ENCODE results near the gene PARP2. TPM values are rescaled to one million over a fixed set of nuclear protein-coding genes. Genes with fewer than 3 reads are reported as not detected.
"Not testable (repeated sequence)": the region's sequence is repeated elsewhere in the genome, so short reads cannot be mapped to it uniquely, and the experiment has no call there.

PARP2 gene
- total RNA-seq, 1 experiment from 2014 or later, result 49.4 TPM

- peak overlapping the region; percentile 96 for H3K27ac Mint-ChIP-seq (ENCODE audit: unreplicated experiment)
- peaks cover 26% of the 10 kb centered on the region for H3K36me3 Mint-ChIP-seq (ENCODE audit: insufficient read depth, unreplicated experiment)
- no peaks in the 10 kb centered on the region for H3K9me3 Mint-ChIP-seq (ENCODE audit: unreplicated experiment)
- Histone ChIP-seq H3K9me3 (no peaks in the 10 kb centered on the region), H3K4me1 (peaks cover 10% of the 10 kb centered on the region; the same call in 1 of the 2 replicates), H3K36me3 (ENCODE audit: control insufficient read depth, insufficient read depth, low read length) (no peaks in the 10 kb centered on the region), H3K4me3 (ENCODE audit: low read depth, low read length) (no peak overlapping the region; the same call in 1 of the 2 replicates), H3K27me3 (replicated peaks; ENCODE audit: control insufficient read depth, insufficient read depth, low read length) (no peaks in the 10 kb centered on the region)
- TF ChIP-seq CTCF (IDR thresholded peaks at IDR 0.05; ENCODE audit: insufficient read depth in 1 of 2, low read depth in 1 of 2, low read length in 1 of 2, severe bottlenecking in 1 of 2, unreplicated experiment in 1 of 2), result no peak
- BruUV-seq (replicated peaks), result no TSS peak
- no peak for DNase-seq
- intact Hi-C loops (cut with micrococcal nuclease; ENCODE audit: unreplicated experiment), result loop anchor here (1.0 to 2.0 kb wide), 2 partner anchors 10 to 121 kb away; partner anchors contain the start of genes APEX1, OSGEP and PARP2
- ChIA-PET CTCF (interaction anchor here (0.8 kb wide), 1 partner anchor 10 kb away, joined by 3 read pairs; the partner anchor contains the start of gene PARP2), POLR2A (interaction anchor here (3.0 kb wide), 1 partner anchor 9 kb away, joined by 52 read pairs; the partner anchor contains the start of gene PARP2)
- peak overlapping the region; percentile 96 for H3K4me3 Mint-ChIP-seq (ENCODE audit: unreplicated experiment)
- peaks cover 22% of the 10 kb centered on the region for H3K4me1 Mint-ChIP-seq (ENCODE audit: low read depth, unreplicated experiment)
- no peaks in the 10 kb centered on the region for H3K27me3 Mint-ChIP-seq (ENCODE audit: insufficient read depth, unreplicated experiment)
Measured at GRCh38 chr14:20333494-20333841, 10.0 kb upstream of the PARP2 start.

- H3K4me3 Mint-ChIP-seq (ENCODE audit: unreplicated experiment), result no peak overlapping the region
- ChIA-PET POLR2A (interaction anchor here (3.0 kb wide), 1 partner anchor 9 kb away, joined by 52 read pairs; the partner anchor contains the start of gene PARP2), CTCF (interaction anchor here (0.8 kb wide), 1 partner anchor 9 kb away, joined by 3 read pairs; the partner anchor contains the start of gene PARP2)
- Histone ChIP-seq H3K4me3 (ENCODE audit: low read depth, low read length) (no peak overlapping the region), H3K27me3 (replicated peaks; ENCODE audit: control insufficient read depth, insufficient read depth, low read length) (no peaks in the 10 kb centered on the region), H3K4me1 (peaks cover 10% of the 10 kb centered on the region; the same call in 1 of the 2 replicates), H3K9me3 (no peaks in the 10 kb centered on the region), H3K36me3 (ENCODE audit: control insufficient read depth, insufficient read depth, low read length) (no peaks in the 10 kb centered on the region)
- no peaks in the 10 kb centered on the region for H3K9me3 Mint-ChIP-seq (ENCODE audit: unreplicated experiment)
- H3K27me3 Mint-ChIP-seq (ENCODE audit: insufficient read depth, unreplicated experiment), result no peaks in the 10 kb centered on the region
- no peak overlapping the region for H3K27ac Mint-ChIP-seq (ENCODE audit: unreplicated experiment)
- no peak for DNase-seq
- intact Hi-C loops (cut with micrococcal nuclease; ENCODE audit: unreplicated experiment), result no loop called here
- TF ChIP-seq CTCF (IDR thresholded peaks at IDR 0.05; ENCODE audit: insufficient read depth in 1 of 2, low read depth in 1 of 2, low read length in 1 of 2, severe bottlenecking in 1 of 2, unreplicated experiment in 1 of 2), result no peak
- peaks cover 22% of the 10 kb centered on the region for H3K36me3 Mint-ChIP-seq (ENCODE audit: insufficient read depth, unreplicated experiment)
- H3K4me1 Mint-ChIP-seq (ENCODE audit: low read depth, unreplicated experiment), result peaks cover 17% of the 10 kb centered on the region
- no TSS peak for BruUV-seq (replicated peaks)
Measured at GRCh38 chr14:20334017-20334416, 9.4 kb upstream of the PARP2 start.

GRCh38 chr14:20341032-20341431, 2.4 kb upstream of the PARP2 start:
- DNase-seq; H3K4me1 ChIP-seq; H3K9me3 ChIP-seq; POLR2A ChIA-PET; BruUV-seq (replicated peaks); H3K4me3 Mint-ChIP-seq (ENCODE audit: unreplicated experiment); H3K4me3 ChIP-seq (ENCODE audit: low read depth, low read length); H3K27ac Mint-ChIP-seq (ENCODE audit: unreplicated experiment); intact Hi-C loops (cut with micrococcal nuclease; ENCODE audit: unreplicated experiment); H3K9me3 Mint-ChIP-seq (ENCODE audit: unreplicated experiment); H3K27me3 Mint-ChIP-seq (ENCODE audit: insufficient read depth, unreplicated experiment); H3K36me3 ChIP-seq (ENCODE audit: control insufficient read depth, insufficient read depth, low read length); CTCF ChIA-PET; H3K27me3 ChIP-seq (replicated peaks; ENCODE audit: control insufficient read depth, insufficient read depth, low read length): not testable (repeated sequence)
- H3K36me3 Mint-ChIP-seq (ENCODE audit: insufficient read depth, unreplicated experiment), result peaks cover 29% of the 10 kb centered on the region
- H3K4me1 Mint-ChIP-seq (ENCODE audit: low read depth, unreplicated experiment), result peaks cover 11% of the 10 kb centered on the region
